GM18907 (cell line): ENCODE data around the gene ISL2.

ENCODE experiments used
- ATAC-seq: cut with Tn5 transposase; IDR thresholded peaks from one replicate; pipeline ENCODE4 v1.9.1; 2021; ENCODE audit warnings: mild to moderate bottlenecking, moderate library complexity; ENCODE audit not compliant: unreplicated experiment

Gene ISL2

DNA sequence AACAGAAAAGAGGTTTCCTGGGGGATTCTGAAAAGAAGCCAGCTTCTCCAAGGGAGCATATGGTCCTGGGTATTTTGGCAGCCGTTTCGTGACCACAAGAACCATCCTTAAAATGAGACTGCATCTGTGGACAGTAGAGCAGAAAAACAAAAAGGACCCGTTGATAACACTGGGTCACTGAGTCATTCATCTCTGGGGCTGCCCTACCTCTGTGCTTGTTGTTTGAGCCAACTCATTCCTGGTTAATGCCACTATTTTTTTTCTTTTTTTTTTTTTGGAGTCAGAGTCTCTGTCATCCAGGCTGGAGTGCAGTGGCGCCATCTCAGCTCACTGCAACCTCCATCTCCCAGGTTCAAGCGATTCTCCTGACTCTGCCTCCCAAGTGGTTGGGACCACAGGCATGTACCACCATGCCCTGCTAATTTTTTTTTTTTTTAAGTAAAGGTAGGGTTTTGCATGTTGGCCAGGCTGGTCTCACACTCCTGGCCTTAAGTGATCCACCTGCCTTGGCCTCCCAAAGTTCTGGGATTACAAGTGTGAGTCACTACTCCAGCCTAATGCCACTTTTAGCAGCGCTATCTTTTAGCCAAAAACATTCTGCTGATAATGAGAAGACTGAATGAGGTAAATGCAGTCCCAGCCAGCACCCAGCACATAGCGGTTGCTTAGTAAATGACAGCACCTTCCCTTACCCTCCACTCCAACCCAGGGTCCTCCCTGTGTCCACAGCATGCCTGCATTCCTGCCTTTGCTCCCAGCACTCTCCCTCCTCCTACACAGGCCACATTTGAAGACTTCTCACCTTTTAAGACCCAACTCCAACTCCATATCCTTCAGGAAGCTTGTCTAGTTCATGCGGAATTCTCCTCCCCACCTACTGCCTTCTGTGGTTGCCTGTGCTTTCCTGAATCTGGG lies 9.1 kb upstream of the ISL2 start:
- no peak for ATAC-seq

GRCh38 chr15:76328106-76328696 lies 8.4 kb upstream of the ISL2 start:
- no peak for ATAC-seq

GRCh38 chr15:76328958-76329357 lies 7.6 kb upstream of the ISL2 start:
- ATAC-seq: no peak

- ATAC-seq: no peak
These were observed 6.4 kb upstream of the ISL2 start for GRCh38 chr15:76330080-76330680.

DNA sequence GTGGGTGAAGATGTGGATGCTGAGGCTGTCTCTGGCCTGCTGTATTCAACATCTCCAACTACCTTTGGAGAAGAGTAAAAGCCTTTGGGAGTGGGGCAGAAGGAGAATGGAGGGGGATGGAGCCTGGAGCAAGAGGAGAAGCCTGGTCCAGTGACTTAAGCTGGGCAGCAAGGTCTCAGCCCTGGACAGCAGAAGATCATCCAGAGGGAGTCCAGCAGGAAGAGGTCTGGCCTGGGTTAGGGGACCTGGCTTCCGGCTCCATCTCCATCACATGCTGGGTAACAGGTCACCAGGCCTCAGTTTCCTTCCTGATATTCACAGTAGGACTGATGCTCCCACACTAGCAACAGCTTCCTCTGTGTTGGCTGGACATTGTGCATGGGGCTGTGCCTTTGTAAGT lies 3.8 kb upstream of the ISL2 start:
- ATAC-seq: no peak

DNA sequence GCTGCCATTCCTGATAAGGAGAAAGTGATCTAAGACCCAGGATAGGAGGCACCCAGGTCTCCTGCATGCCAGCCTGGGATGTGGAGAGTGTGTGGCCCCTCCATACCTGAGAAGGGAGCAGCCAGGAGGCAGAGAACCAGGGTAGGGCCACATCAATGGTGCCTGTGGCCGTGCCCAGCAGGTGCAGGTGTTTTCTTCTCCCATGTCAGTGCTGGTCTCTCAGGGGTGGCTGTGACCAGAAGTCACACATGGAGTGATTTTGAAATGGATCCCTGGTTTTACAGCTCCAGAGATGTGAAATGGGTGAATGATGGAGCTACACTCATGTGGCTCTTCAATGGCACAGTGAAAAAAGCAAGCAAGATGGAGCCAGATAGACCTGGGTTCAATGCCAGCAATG lies 3.3 kb upstream of the ISL2 start:
- ATAC-seq: no peak

GRCh38 chr15:76333720-76334437 lies 2.7 kb upstream of the ISL2 start:
- no peak for ATAC-seq

DNA sequence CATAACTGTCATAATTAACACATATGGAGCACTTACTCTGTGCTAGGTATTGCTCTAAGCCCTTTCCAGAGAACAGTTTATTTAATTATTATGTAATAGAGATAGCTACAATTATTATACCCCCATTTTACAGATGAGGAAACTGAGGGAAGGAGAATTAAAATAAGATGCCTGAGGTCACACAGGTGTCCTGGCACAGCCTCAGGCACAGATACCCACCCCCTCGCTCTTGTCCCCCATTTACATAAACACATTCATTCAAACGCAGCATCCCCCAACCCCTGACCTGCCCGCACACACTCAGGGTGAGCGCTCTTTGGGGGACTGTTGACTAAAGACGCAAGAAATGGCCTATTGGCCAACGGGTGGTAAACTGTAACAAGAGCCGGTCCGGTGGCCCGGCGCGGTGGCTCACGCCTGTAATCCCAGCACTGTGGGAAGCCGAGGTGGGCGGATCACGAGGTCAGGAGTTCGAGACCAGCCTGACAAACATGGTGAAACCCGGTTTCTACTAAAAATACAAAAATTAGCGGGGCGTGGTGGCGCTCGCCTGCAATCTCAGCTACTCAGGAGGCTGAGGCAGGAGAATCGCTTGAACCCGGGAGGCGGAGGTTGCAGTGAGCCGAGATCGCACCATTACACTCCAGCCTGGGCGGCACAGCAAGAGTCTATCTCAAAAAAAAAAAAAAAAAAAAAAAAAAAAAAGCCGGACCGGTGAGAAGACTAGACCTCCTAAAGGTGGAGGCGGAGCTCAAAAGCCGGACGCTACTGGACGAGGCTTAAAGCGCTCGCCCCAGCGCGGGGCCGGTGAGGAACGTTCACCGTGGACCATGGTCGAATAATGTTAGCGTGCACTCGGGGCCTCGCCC lies 1.9 kb upstream of the ISL2 start:
- no peak for ATAC-seq

DNA sequence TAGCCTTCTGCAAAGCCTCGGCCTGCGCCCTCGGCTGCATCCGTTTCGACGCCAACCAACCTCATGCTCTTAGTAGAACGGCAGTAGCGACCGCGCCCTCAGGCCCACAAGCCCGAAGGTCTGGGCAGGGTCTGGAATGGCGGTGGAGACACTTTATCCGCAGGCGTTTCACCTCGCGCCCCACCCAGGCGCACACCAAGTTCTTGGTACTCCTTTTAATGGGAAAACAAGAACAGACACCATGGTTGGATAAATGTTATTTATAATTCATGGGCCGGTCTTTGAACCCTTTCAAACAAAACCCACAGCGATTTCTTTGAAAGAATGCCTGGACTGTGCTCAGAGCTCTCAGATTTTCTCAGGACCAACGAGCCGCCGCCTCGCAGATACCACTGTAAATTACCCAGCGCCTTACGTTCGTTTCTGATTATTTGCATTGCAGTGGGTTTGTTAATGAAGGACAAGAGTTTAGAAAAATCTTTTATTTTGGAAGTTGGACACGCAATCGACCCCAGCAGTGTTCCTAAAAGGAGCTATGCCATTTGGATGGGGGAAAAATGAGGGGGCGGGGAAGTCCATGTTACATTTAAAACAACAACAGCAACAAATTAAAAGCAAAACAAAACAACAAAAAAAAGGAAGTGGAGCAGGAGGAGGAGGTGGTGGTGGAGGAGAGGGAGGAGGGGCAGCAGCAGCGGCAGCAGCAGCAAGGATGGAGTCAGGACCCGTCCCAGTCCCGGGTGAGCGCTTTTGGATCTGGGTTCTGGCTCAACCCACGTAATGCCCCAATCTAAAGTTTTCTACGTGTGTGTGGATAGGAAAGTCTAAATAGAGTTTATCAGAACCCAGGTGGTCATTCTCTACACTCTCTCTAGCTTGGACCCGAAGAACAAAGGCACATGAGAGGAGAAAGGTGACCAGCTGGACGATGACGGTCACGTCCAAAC lies 993 bp upstream of the ISL2 start:
- ATAC-seq: no peak

DNA sequence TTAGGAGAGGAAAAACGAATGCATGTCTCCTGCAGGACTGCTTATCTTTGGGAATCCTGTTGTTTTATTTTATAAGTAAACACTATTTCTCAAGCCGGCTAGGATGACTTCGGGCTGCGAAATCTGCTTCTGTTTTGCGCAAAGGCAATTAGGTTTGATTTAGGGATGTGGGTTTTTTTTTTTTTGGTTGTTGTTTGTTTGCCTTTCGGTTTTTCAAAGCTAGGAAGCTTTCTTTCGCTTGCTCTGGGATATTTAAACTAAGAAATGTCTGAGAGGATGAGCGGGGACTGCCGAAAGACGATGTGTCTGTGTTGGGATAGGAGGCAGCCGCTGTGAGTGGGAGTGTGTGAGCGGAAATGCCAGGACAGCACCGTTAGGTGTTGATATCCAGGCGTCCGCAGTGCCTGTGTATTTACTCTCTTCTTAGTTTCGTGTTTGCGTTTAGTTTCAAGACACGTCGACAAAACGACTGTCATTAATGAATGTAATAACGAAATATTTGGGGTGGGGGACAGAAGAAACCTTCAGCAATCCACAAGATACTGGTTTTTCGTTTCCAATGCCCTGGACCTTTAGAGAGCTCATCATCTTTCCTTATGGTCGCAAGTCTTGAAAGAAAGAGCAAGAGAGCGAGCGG lies 604 bp downstream of the ISL2 start:
- ATAC-seq: no peak

DNA sequence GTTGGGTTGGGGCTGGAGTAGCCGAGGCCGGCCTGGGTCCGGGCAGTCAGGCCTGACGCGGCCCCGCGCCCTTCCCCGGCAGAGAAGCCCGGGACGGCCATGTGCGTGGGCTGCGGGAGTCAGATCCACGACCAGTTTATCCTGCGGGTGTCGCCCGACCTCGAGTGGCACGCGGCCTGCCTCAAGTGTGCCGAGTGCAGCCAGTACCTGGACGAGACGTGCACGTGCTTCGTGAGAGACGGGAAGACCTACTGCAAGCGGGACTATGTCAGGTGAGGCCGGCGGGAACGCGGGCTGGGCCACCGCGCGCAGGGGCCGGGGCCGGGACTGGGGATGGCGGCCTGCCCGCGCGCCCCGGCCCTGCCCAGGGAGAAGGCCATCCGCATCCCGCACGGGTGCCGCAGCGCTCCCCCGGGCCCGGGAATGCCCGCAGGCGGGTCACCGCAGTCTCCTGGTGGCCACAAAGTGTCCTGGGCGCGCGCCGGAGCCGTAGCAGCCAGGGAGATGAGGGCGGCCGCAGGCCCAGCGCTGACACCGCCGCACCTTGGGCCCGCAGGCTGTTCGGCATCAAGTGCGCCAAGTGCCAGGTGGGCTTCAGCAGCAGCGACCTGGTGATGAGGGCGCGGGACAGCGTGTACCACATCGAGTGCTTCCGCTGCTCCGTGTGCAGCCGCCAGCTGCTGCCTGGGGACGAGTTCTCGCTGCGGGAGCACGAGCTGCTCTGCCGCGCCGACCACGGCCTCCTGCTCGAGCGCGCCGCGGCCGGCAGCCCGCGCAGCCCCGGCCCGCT lies 1.3 kb downstream of the ISL2 start:
- ATAC-seq: no peak

DNA sequence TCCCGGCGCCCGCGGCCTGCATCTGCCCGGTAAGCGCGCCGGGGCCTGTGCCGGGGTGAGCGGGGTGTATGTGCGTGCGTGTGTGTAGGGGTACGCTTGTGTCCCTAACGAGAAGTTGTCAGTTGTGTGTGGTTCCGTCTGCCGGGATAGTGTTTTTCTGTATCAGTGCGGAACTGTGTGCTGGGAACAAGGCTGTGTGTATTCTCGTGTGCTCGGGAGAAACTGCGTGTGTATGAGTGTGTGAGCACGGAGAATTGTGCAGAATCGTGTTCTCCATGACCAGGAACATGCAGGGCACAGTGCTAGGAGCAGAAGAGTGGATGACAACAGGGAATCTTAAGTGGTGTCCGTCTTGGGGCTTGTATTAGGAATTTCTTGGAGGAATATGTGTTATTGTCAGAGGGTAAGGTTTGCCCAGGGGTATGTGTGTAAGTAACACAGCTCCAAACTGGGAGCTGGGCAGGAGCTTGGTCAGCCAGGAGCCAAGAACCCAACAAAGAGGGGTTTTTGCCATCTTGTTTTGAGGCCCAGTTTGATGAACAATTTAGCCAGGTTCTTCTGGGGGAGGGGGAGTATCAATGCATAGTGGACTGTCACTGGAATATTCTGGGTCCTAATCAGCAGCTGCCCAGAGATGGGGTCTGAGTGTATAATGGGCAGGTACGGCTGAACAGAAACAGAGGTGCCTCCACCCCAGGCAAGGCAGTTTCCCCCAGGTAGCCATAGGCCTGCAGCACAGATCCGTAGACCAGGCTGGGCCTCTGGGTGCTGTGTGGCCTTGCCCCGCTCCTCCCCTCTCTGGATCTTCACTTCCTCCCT lies 2.1 kb downstream of the ISL2 start:
- ATAC-seq: no peak

DNA sequence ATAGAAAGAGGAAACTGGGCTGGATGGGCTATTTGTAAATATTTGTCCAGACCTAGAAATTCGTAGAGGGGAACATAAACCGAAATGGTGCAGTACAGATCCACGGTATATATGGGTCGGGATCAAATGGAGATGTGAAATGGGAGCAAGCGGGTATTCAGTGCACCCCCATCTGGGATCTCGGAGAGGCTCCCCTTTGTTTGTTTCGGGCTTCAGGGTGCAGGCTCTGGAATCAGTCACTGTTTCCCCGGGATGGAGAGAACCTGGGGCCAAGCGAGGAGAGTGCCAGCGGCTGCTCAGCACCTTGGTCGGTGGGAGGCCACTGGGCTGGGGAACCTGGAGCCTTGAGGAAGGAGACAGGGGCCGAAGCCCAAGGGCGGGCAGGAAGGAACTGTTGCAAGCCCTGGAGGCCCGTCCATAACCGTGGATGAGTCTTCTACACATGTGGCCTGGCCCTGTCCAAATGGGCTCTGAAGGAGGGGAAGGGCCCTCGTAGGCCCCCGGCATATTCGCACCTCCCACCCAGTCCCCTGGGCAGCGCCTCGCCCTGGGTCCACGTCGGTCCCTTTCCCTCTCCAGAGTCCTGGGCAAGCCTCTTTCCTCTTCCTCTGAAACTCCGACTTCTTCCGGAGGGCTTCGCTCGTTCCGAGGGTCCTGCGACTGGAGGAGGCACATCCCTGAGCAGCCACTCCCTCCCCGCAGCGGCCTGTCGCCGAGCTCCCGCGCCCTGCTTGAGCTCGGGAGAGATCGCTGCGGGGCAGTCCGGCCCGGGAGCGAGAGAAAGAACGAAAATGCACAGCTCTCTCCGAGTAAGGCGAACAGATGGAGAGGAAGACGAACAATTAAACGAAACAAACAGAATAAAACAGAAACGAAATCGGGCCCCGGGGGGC lies 3.0 kb downstream of the ISL2 start:
- ATAC-seq: no peak

- ATAC-seq: no peak
These were observed 3.7 kb downstream of the ISL2 start for GRCh38 chr15:76340198-76340802.

- ATAC-seq: no peak
These were observed 4.3 kb downstream of the ISL2 start for GRCh38 chr15:76340803-76341365.
